ENCODE data around the gene RDH12.

- TF ChIP-seq POLR2AphosphoS5 (IDR thresholded peaks at IDR 0.05; ENCODE audit: low read depth, low read length) (no peak), POLR2A (IDR thresholded peaks at IDR 0.05; ENCODE audit: low read depth, low read length) (no peak), SPI1 (IDR thresholded peaks at IDR 0.05; ENCODE audit: low read depth, low read length) (no peak), TAF1 (IDR thresholded peaks at IDR 0.05; ENCODE audit: low read depth, low read length) (no peak)
These were observed 60.4 kb downstream of the RDH12 start for GRCh38 chr14:67762051-67762450.

Data from GM12891 (cell line).